Lung (tissue), 12 donors: ENCODE results near the gene KLF11. TPM values are rescaled to one million over a fixed set of nuclear protein-coding genes. Genes with fewer than 3 reads are reported as not detected.

Source experiments
- ATAC-seq: fragments of 200-7000 bp; cut with Tn5 transposase; one replicate; pipeline ENCODE4 v1.9.1; 2020; ENCODE audit warnings: moderate number of reproducible peaks; ENCODE audit not compliant: insufficient read depth, low FRiP score
- DNase-seq, 3 donors: peaks; one replicate each; pipeline ENCODE4 v3.0.0-alpha.2; 2013 to 2017
- H3K27ac ChIP-seq, 2 donors: one replicate each; pipeline ENCODE4 v1.5.1; 2013; ENCODE audit warnings: mild to moderate bottlenecking in 2 of 2, moderate library complexity in 2 of 2, control low read depth in 1 of 2, inconsistent platforms in 1 of 2, low read depth in 1 of 2, low read length in 1 of 2
- H3K27me3 ChIP-seq, 3 donors: one replicate each; pipeline ENCODE4 v1.5.1; 2013; ENCODE audit warnings: low read length in 2 of 3; ENCODE audit not compliant: control insufficient read depth in 3 of 3, insufficient read depth in 3 of 3
- H3K36me3 ChIP-seq, 4 donors: one replicate each; pipeline ENCODE4 v1.5.1; 2013; ENCODE audit warnings: low read length in 4 of 4, mild to moderate bottlenecking in 1 of 4, moderate library complexity in 1 of 4; ENCODE audit not compliant: control insufficient read depth in 4 of 4, insufficient read depth in 4 of 4
- H3K4me1 ChIP-seq, 5 donors: one replicate each; pipeline ENCODE4 v1.5.1; 2013; ENCODE audit warnings: low read length in 5 of 5, mild to moderate bottlenecking in 2 of 5, moderate library complexity in 1 of 5; ENCODE audit not compliant: control insufficient read depth in 5 of 5, insufficient read depth in 5 of 5
- H3K4me3 ChIP-seq: one replicate; pipeline ENCODE4 v1.5.1; 2013; ENCODE audit warnings: mild to moderate bottlenecking, control low read depth, moderate library complexity
- H3K9ac ChIP-seq, 2 donors: one replicate each; pipeline ENCODE4 v1.5.1; 2013; ENCODE audit warnings: low read length in 2 of 2, control low read depth in 1 of 2; ENCODE audit not compliant: insufficient read depth in 1 of 2
- H3K9me3 ChIP-seq, 4 donors: one replicate each; pipeline ENCODE4 v1.5.1; 2013; ENCODE audit warnings: low read length in 3 of 4, mild to moderate bottlenecking in 1 of 4, moderate library complexity in 1 of 4; ENCODE audit not compliant: control insufficient read depth in 4 of 4, insufficient read depth in 3 of 4
- CTCF ChIP-seq: IDR thresholded peaks from 2 replicates; pipeline ENCODE4 v1.5.1; 2012; ENCODE audit warnings: mild to moderate bottlenecking; ENCODE audit errors: control extremely low read depth, extremely low read depth
- WGBS, 2 donors: extraction: QIAGEN DNeasy Blood & Tissue Kit; methylation state at CpG; one replicate each; pipeline ENCODE4 v1.1.7; 2013; 5-methylcytosine and 5-hydroxymethylcytosine counted together
- polyA plus RNA-seq, 2 donors: library from polyadenylated mRNA; stranded (reverse); fragments of 200-250 nt; gene quantifications; one replicate each; pipeline ENCODE4 v1.2.1, GENCODE V29; 2013
- total RNA-seq, 2 donors: library from RNA; depleted of rRNA in 1 of 2; stranded (reverse); fragments of >200 nt in 1 of 2; gene quantifications; one replicate each; pipeline ENCODE4 v1.2.1, GENCODE V29; 2014 to 2021
- donor health status: control.
- donor health status: control.
- donor health status: Bipolar disorder and iron deficiency.
- donor health status: healthy.
- donor health status: DM: yes; HTN: yes; CAD: no.

KLF11 gene
- total and polyA plus RNA-seq, 4 donors, result 7.4 to 21.8 (median 17.3) TPM

DNA sequence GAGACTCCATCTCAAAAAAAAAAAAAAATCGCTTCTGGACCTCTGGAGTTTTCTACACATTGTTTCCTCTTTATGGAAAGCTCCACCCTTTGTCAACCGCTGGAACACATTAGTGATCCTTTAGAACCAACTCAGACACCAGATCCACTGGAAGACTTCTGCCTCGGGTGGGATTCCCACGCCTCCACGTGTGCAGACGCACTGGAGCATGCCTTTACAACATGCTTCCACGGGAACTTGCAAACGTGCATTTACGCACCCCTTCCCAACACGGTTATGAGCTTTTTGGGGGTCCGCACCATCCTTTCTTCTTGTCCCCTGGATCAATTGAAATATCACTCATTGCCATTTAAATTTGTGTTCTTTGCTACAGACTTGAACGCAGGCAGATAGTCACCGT lies 31.8 kb downstream of the KLF11 start:
- no peaks in the 10 kb centered on the region for H3K9me3 ChIP-seq
- no peak for DNase-seq
- TF ChIP-seq CTCF, result no peak
- WGBS, 2 donors, result 84 to 88% methylated on average over 13 of the region's 13 CpGs
- no peak overlapping the region for H3K27ac ChIP-seq
- no peak overlapping the region for H3K4me3 ChIP-seq
- peaks cover 0 to 11% (median 0%) of the 10 kb centered on the region in 5 donors for H3K4me1 ChIP-seq
- no peak for ATAC-seq
- peaks cover 0 to 2% (median 0%) of the 10 kb centered on the region in 4 donors for H3K36me3 ChIP-seq
- no peak overlapping the region for H3K9ac ChIP-seq
- H3K27me3 ChIP-seq, result no peaks in the 10 kb centered on the region

DNA sequence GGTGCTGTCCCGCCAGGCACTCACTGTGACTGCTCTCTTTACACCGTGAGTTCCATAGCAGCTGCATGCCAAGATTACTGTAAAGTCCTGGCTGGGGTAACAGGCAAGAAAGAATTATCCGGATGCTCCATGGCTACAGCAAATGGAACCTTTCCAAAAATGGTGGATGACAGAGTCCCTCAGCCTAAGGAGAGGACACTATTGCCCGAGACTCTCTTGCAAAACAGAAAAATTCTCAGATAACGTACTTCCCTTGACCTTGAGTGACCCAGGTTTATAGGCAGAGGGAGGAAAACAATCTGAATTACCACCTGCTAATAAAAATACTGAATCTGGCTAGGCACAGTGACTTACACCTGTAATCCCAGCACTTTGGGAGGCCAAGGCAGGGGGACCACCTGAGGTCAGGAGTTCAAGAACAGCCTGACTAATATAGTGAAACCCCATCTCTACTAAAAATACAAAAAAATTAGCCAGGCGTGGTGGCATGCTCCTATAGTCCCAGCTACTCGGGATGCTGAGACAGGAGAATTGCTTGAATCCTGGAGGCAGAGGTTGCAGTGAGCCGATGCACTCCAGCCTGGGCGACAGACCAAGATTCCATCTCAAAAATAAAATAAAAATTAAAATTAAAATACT lies 32.3 kb downstream of the KLF11 start:
- no peak overlapping the region for H3K9ac ChIP-seq
- 68 to 74% methylated on average over 9 of the region's 9 CpGs for WGBS, 2 donors
- peaks cover 0 to 2% (median 0%) of the 10 kb centered on the region in 4 donors for H3K36me3 ChIP-seq
- H3K27me3 ChIP-seq, result no peaks in the 10 kb centered on the region
- no peak overlapping the region for H3K4me3 ChIP-seq
- H3K4me1 ChIP-seq, result peaks cover 0 to 11% (median 4%) of the 10 kb centered on the region in 5 donors
- DNase-seq (no peak), ATAC-seq (no peak)
- TF ChIP-seq CTCF, result no peak
- no peaks in the 10 kb centered on the region for H3K9me3 ChIP-seq
- H3K27ac ChIP-seq, result no peak overlapping the region

DNA sequence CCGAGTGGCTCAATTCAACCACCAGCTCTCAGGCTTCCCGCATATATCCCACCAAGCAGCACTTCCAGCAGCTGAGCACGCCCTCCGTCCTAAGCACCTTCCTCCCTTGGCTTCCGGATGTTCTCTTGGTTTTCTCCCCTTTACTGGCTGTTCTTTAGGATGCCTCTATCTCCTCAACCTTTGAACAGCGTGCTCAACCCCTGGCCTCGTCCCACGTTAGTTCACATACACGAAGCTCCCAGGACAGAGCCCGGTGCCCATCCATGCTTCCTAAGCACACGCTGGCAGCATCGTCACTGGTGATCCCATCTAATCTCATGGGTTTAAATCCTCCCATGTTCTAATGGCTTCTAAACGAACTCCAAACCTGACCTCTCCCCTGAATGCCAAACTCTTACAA lies 33.2 kb downstream of the KLF11 start:
- H3K36me3 ChIP-seq, result peaks cover 0 to 2% (median 0%) of the 10 kb centered on the region in 4 donors
- H3K9ac ChIP-seq, result no peak overlapping the region
- no peak for DNase-seq
- no peak for ATAC-seq
- no peak for TF ChIP-seq CTCF
- no peak overlapping the region for H3K27ac ChIP-seq
- 85 to 86% methylated on average over 13 of the region's 13 CpGs for WGBS, 2 donors
- H3K9me3 ChIP-seq, result no peaks in the 10 kb centered on the region
- H3K4me1 ChIP-seq, result peaks cover 0 to 11% (median 4%) of the 10 kb centered on the region in 5 donors
- peaks cover 0 to 4% (median 0%) of the 10 kb centered on the region in 3 donors for H3K27me3 ChIP-seq
- H3K4me3 ChIP-seq, result no peak overlapping the region
